Suprapubic skin (tissue), 4 donors: Measurements from ENCODE around the gene RFFL. TPM values are rescaled to one million over a fixed set of nuclear protein-coding genes. Genes with fewer than 3 reads are reported as not detected.

Experiments
- DNase-seq, 2 donors: peaks; one replicate each; pipeline ENCODE4 v3.0.0-alpha.2; 2019; ENCODE audit warnings: low spot score in 2 of 2
- H3K27ac ChIP-seq: fragments of 200-600 bp; sonication (generic); one replicate; pipeline ENCODE4 v1.5.1; 2019
- H3K27me3 ChIP-seq: fragments of 200-600 bp; sonication (generic); one replicate; pipeline ENCODE4 v1.5.1; 2019
- H3K36me3 ChIP-seq: fragments of 200-600 bp; sonication (generic); one replicate; pipeline ENCODE4 v1.5.1; 2019
- H3K4me1 ChIP-seq: fragments of 200-600 bp; sonication (generic); one replicate; pipeline ENCODE4 v1.5.1; 2019
- H3K4me3 ChIP-seq: fragments of 200-600 bp; sonication (generic); one replicate; pipeline ENCODE4 v1.5.1; 2019; ENCODE audit warnings: mild to moderate bottlenecking
- H3K9me3 ChIP-seq: fragments of 200-600 bp; sonication (generic); one replicate; pipeline ENCODE4 v1.5.1; 2019
- EP300 ChIP-seq: sonication (generic); formaldehyde crosslinking; IDR thresholded peaks from one replicate; pipeline ENCODE4 v1.6.1; 2017; ENCODE audit warnings: antibody characterized with exemption
- POLR2A ChIP-seq, 2 donors: fragments of 450-650 bp; IDR thresholded peaks; one replicate each; pipeline ENCODE4 v1.6.1; 2017; ENCODE audit warnings: antibody characterized with exemption in 2 of 2, mild to moderate bottlenecking in 2 of 2, moderate library complexity in 2 of 2
- POLR2AphosphoS5 ChIP-seq, 3 donors: sonication (generic); formaldehyde crosslinking; IDR thresholded peaks; one replicate each; pipeline ENCODE4 v1.6.1; 2017; ENCODE audit warnings: antibody characterized with exemption in 3 of 3
- WGBS: methylation state at CpG from one replicate; pipeline ENCODE4 v1.1.5; 2018; 5-methylcytosine and 5-hydroxymethylcytosine counted together
- total RNA-seq, 4 donors: library from RNA; depleted of rRNA; stranded (reverse); fragments of >200 nt; gene quantifications; one replicate each; pipeline ENCODE4 v1.1.0, GENCODE V29; 2016
- TF ChIP-seq, protein P1 (sequence below), 2 donors: fragments of 200-600 bp in 1 of 2; fragments of 450-650 bp in 1 of 2; sonication (generic) in 1 of 2; IDR thresholded peaks; one replicate each; pipeline ENCODE4 v1.5.1; 2016 to 2019; ENCODE audit warnings: antibody characterized with exemption in 2 of 2, mild to moderate bottlenecking in 1 of 2, moderate library complexity in 1 of 2

The RFFL gene
- total RNA-seq, 4 donors from 2014 or later, result 12.8 to 24.0 (median 16.6) TPM

DNA sequence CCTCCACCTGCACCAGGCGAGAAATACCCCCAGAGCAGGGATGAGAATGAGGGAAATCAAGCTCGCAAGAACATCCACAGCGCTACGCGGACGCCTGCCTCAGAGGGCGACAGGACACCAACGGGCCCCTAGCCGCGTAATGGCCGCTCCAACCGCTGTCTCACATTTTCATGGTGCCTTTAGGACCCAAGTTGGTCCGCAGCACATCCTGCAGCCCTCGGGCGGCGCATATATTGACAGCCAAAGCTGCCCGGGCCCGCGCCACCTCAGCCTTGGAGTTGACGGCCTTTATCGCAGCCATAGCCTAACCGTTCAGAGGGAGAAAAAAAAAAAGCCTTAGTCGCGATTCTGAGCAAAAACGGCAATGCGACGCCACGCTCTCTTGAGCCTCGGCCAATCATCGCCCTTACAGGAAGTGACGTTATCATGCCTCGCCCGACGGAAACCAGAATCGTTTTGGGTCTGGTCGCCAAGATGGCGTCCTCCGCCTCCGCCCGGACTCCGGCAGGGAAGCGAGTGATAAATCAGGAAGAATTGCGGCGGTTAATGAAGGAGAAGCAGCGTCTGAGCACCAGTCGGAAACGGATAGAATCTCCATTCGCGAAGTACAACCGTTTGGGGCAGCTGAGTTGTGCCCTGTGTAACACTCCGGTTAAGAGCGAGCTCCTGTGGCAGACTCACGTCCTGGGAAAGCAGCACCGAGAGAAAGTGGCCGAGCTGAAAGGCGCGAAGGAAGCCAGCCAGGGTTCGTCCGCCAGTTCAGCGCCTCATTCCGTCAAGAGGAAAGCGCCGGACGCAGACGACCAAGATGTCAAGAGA, 102.2 kb downstream of the RFFL start, which contains the start of the genes CCT6B and ZNF830:
Gene CCT6B, minus strand, starts transcription at position 368 of the 819 bp plus-strand sequence. Its CDS starts 67 bp downstream, at position 301.
Gene ZNF830, plus strand, starts transcription at position 448 of the 819 bp plus-strand sequence. Its CDS starts 27 bp downstream, at position 475.
- H3K27me3 ChIP-seq, result no peaks in the 10 kb centered on the region
- DNase-seq, result peak; percentile 96 to 97
- H3K4me3 ChIP-seq, result peak within 1 kb of the TSS; percentile 71
- peaks cover 23% of the 10 kb centered on the region for H3K4me1 ChIP-seq
- no peaks in the 10 kb centered on the region for H3K9me3 ChIP-seq
- peak within 1 kb of the TSS; percentile 95 for H3K27ac ChIP-seq
- peaks cover 26% of the 10 kb centered on the region for H3K36me3 ChIP-seq
- under 1% methylated on average over 32 of the region's 65 CpGs for WGBS
- TF ChIP-seq POLR2AphosphoS5 (IDR thresholded peaks at IDR 0.05), result peak; percentile 17 to 96 (median 94)
- TF ChIP-seq POLR2A (IDR thresholded peaks at IDR 0.05), result peak in 1 of 2 donors; percentile 82
- TF ChIP-seq, protein P1, sequence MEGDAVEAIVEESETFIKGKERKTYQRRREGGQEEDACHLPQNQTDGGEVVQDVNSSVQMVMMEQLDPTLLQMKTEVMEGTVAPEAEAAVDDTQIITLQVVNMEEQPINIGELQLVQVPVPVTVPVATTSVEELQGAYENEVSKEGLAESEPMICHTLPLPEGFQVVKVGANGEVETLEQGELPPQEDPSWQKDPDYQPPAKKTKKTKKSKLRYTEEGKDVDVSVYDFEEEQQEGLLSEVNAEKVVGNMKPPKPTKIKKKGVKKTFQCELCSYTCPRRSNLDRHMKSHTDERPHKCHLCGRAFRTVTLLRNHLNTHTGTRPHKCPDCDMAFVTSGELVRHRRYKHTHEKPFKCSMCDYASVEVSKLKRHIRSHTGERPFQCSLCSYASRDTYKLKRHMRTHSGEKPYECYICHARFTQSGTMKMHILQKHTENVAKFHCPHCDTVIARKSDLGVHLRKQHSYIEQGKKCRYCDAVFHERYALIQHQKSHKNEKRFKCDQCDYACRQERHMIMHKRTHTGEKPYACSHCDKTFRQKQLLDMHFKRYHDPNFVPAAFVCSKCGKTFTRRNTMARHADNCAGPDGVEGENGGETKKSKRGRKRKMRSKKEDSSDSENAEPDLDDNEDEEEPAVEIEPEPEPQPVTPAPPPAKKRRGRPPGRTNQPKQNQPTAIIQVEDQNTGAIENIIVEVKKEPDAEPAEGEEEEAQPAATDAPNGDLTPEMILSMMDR (IDR thresholded peaks at IDR 0.05), result no peak

GRCh38 chr17:34958438-34958837, 105.1 kb downstream of the RFFL start:
- DNase-seq, result no peak
- no peak overlapping the region for H3K4me3 ChIP-seq
- TF ChIP-seq, protein P1 (IDR thresholded peaks at IDR 0.05), result no peak
- TF ChIP-seq POLR2A (IDR thresholded peaks at IDR 0.05), result no peak
- no peak for TF ChIP-seq POLR2AphosphoS5 (IDR thresholded peaks at IDR 0.05)
- no peak for TF ChIP-seq EP300
- H3K36me3 ChIP-seq, result no peaks in the 10 kb centered on the region
- H3K9me3 ChIP-seq, result no peaks in the 10 kb centered on the region
- H3K27ac ChIP-seq, result no peak overlapping the region
- 81% methylated on average over 1 of the region's 1 CpG for WGBS
- peaks cover 23% of the 10 kb centered on the region for H3K4me1 ChIP-seq
- no peaks in the 10 kb centered on the region for H3K27me3 ChIP-seq

Other genes with a start within 250 kb of the RFFL start
- gene CCT6B, start 102.2 kb downstream of the RFFL start, total RNA-seq, result 1 to 10 TPM in 3 of 4 donors, under 1 TPM in 1; 0.49 to 3.3 (median 1.5) TPM
- gene ZNF830, start 102.2 kb downstream of the RFFL start, total RNA-seq, result 10 to 100 TPM; 10.0 to 16.1 (median 11.9) TPM
- gene LIG3, start 83.2 kb downstream of the RFFL start, total RNA-seq, result 10 to 100 TPM; 30.7 to 84.3 (median 40.9) TPM
- 1 to 10 TPM; 3.2 to 7.7 (median 6.4) TPM for gene RAD51D, start 56.2 kb upstream of the RFFL start, total RNA-seq
- gene FNDC8, start 57.9 kb upstream of the RFFL start, total RNA-seq, result not detected
- 10 to 100 TPM; 16.1 to 24.7 (median 20.1) TPM for gene NLE1, start 78.6 kb upstream of the RFFL start, total RNA-seq
- gene UNC45B, start 84.1 kb upstream of the RFFL start, total RNA-seq, result not detected
- not detected for gene SLC35G3, start 130.7 kb upstream of the RFFL start, total RNA-seq
- 10 to 100 TPM in 2 of 4 donors, 1 to 10 TPM in 2; 4.9 to 17.9 (median 9.1) TPM for gene SLFN5, start 179.4 kb upstream of the RFFL start, total RNA-seq